Loucy (cell line): ENCODE data around the gene CCR6.

Experiments
- H2AFZ ChIP-seq: fragments of 200-600 bp; sonication (generic); 2 replicates; pipeline ENCODE4 v1.6.0; 2016; ENCODE audit warnings: antibody characterized with exemption, mild to moderate bottlenecking, low read length, moderate library complexity
- H3F3A ChIP-seq: fragments of 200-600 bp; 2 replicates; pipeline ENCODE4 v1.6.0; 2016; ENCODE audit warnings: antibody characterized with exemption, low read depth, mild to moderate bottlenecking
- H3K27me3 ChIP-seq: fragments of 200-600 bp; sonication (generic); 2 replicates; pipeline ENCODE4 v1.6.1; 2014; ENCODE audit warnings: low read length, mild to moderate bottlenecking; ENCODE audit not compliant: insufficient read depth, poor library complexity, severe bottlenecking
- H3K36me3 ChIP-seq: fragments of 200-600 bp; sonication (generic); 2 replicates; pipeline ENCODE4 v1.6.1; 2016; ENCODE audit warnings: low read length; ENCODE audit not compliant: insufficient read depth
- H3K4me1 ChIP-seq: fragments of 200-600 bp; sonication (generic); 2 replicates; pipeline ENCODE4 v1.5.1; 2014; ENCODE audit warnings: low read length, mild to moderate bottlenecking; ENCODE audit not compliant: insufficient read depth, poor library complexity, severe bottlenecking
- H3K4me2 ChIP-seq: fragments of 200-600 bp; sonication (generic); 2 replicates; pipeline ENCODE4 v1.6.0; 2014; ENCODE audit warnings: antibody characterized with exemption, low read length, low read depth, mild to moderate bottlenecking; ENCODE audit not compliant: poor library complexity, severe bottlenecking
- H3K4me3 ChIP-seq: fragments of 200-600 bp; sonication (generic); 2 replicates; pipeline ENCODE4 v1.5.1; 2014; ENCODE audit warnings: low read length, mild to moderate bottlenecking, mixed read lengths; ENCODE audit not compliant: poor library complexity, severe bottlenecking
- H3K79me2 ChIP-seq: fragments of 200-600 bp; sonication (generic); 2 replicates; pipeline ENCODE4 v1.6.1; 2014; ENCODE audit warnings: low read length; ENCODE audit not compliant: insufficient read depth
- H3K9ac ChIP-seq: fragments of 200-600 bp; sonication (generic); 2 replicates; pipeline ENCODE4 v1.6.0; 2014; ENCODE audit warnings: mild to moderate bottlenecking, low read depth, low read length, moderate library complexity; ENCODE audit not compliant: poor library complexity, severe bottlenecking
- H3K9me2 ChIP-seq: fragments of 200-600 bp; sonication (generic); replicated peaks from 2 replicates; pipeline ENCODE4 v1.6.1; 2016; ENCODE audit warnings: low read depth, low read length, mixed read lengths
- H3K9me3 ChIP-seq: fragments of 200-600 bp; sonication (generic); 2 replicates; pipeline ENCODE4 v1.6.1; 2014; ENCODE audit warnings: mild to moderate bottlenecking, antibody characterized with exemption, low read length, low read depth; ENCODE audit not compliant: insufficient read depth
- H4K20me1 ChIP-seq: fragments of 200-600 bp; sonication (generic); 2 replicates; pipeline ENCODE4 v1.6.0; 2014; ENCODE audit warnings: antibody characterized with exemption, low read length, mild to moderate bottlenecking; ENCODE audit not compliant: insufficient read depth, poor library complexity, severe bottlenecking
- CTCF ChIP-seq: fragments of 200-600 bp; sonication (generic); conservative IDR thresholded peaks from 2 replicates; pipeline ENCODE4 v1.5.1; 2014; ENCODE audit warnings: mild to moderate bottlenecking, antibody characterized with exemption, low read length
- EZH2phosphoT487 ChIP-seq: fragments of 200-600 bp; IDR thresholded peaks from 2 replicates; pipeline ENCODE4 v1.6.1; 2018; ENCODE audit warnings: antibody characterized with exemption, mild to moderate bottlenecking, moderate library complexity, borderline replicate concordance

The CCR6 gene

GRCh38 chr6:167095888-167096287 lies 27.0 kb upstream of the CCR6 start:
- H3K4me1 ChIP-seq, result no peaks in the 10 kb centered on the region

GRCh38 chr6:167096991-167097390 lies 25.9 kb upstream of the CCR6 start:
- Histone ChIP-seq H3F3A (no peaks in the 10 kb centered on the region), H2AFZ (no peak overlapping the region), H3K4me2 (no peak overlapping the region), H3K79me2 (no peaks in the 10 kb centered on the region), H4K20me1 (no peaks in the 10 kb centered on the region), H3K9ac (no peak overlapping the region), H3K27me3 (no peaks in the 10 kb centered on the region), H3K36me3 (no peaks in the 10 kb centered on the region), H3K4me1 (no peaks in the 10 kb centered on the region), H3K9me3 (no peaks in the 10 kb centered on the region), H3K4me3 (no peak overlapping the region), H3K9me2 (no peaks in the 10 kb centered on the region)
- TF ChIP-seq CTCF (no peak), EZH2phosphoT487 (no peak)

More at GRCh38 chr6:167095888-167096287, 27.0 kb upstream of the CCR6 start:
- Histone ChIP-seq H3K79me2 (no peaks in the 10 kb centered on the region), H3K27me3 (no peaks in the 10 kb centered on the region), H3K9ac (no peak overlapping the region), H3K9me3 (no peaks in the 10 kb centered on the region), H4K20me1 (no peaks in the 10 kb centered on the region), H2AFZ (no peak overlapping the region), H3K4me3 (no peak overlapping the region), H3K36me3 (no peaks in the 10 kb centered on the region), H3K4me2 (no peak overlapping the region), H3K9me2 (no peaks in the 10 kb centered on the region), H3F3A (no peaks in the 10 kb centered on the region)
- TF ChIP-seq CTCF (no peak), EZH2phosphoT487 (no peak)

GRCh38 chr6:167097770-167098169 lies 25.1 kb upstream of the CCR6 start:
- Histone ChIP-seq H3K4me1 (no peaks in the 10 kb centered on the region), H3K9ac (no peak overlapping the region), H2AFZ (no peak overlapping the region), H3K9me2 (no peaks in the 10 kb centered on the region), H4K20me1 (no peaks in the 10 kb centered on the region), H3K4me2 (no peak overlapping the region), H3K36me3 (no peaks in the 10 kb centered on the region), H3F3A (no peaks in the 10 kb centered on the region), H3K27me3 (no peaks in the 10 kb centered on the region), H3K9me3 (no peaks in the 10 kb centered on the region), H3K79me2 (no peaks in the 10 kb centered on the region), H3K4me3 (no peak overlapping the region)
- TF ChIP-seq EZH2phosphoT487 (no peak), CTCF (no peak)
